K562 (cell line): ENCODE data around the gene PLXNA2. TPM values are rescaled to one million over a fixed set of nuclear protein-coding genes. Genes with fewer than 3 reads are reported as not detected.

Experiments
- CREM ChIP-seq: IDR thresholded peaks from 2 replicates; pipeline ENCODE4 v1.6.1; 2014; ENCODE audit warnings: antibody characterized with exemption, low read depth
- DPF2 ChIP-seq: fragments of 450-650 bp; IDR thresholded peaks from 2 replicates; pipeline ENCODE4 v1.6.1; 2016
- GABPA ChIP-seq: fragments of 200-800 bp; sonication (Bioruptor generic); conservative IDR thresholded peaks from 2 replicates; pipeline ENCODE4 v1.6.1; 2016; ENCODE audit warnings: low read depth, missing genetic modification characterization, missing compliant biosample characterization
- MBD2 ChIP-seq: sonication (generic); IDR thresholded peaks from 2 replicates; pipeline ENCODE4 v1.6.1; 2016; ENCODE audit warnings: low read depth, borderline replicate concordance
- OTX1 ChIP-seq: fragments of 450-650 bp; formaldehyde crosslinking; IDR thresholded peaks from 2 replicates; pipeline ENCODE4 v1.4.0; 2022; ENCODE audit warnings: mild to moderate bottlenecking
- PTRF ChIP-seq: fragments of 450-650 bp; IDR thresholded peaks from 2 replicates; pipeline ENCODE4 v1.6.1; 2016; ENCODE audit warnings: mild to moderate bottlenecking, missing genetic modification characterization, missing compliant biosample characterization
- RCOR1 ChIP-seq, 2 experiments: IDR thresholded peaks; 2 replicates each; pipeline ENCODE4 v1.6.1; 2012; ENCODE audit warnings: low read depth in 2 of 2, low read length in 2 of 2, borderline replicate concordance in 1 of 2, improper control_type of control experiment in 1 of 2
- SLC30A9 ChIP-seq: fragments of 250-450 bp; sonication (Bioruptor Pico); IDR thresholded peaks from 2 replicates; pipeline ENCODE4 v1.8.0; 2022; ENCODE audit warnings: mild to moderate bottlenecking, moderate library complexity
- SMARCE1 ChIP-seq: fragments of 450-650 bp; IDR thresholded peaks from 2 replicates; pipeline ENCODE4 v1.7.1; 2016; ENCODE audit warnings: mild to moderate bottlenecking
- TAL1 ChIP-seq: fragments of 450-650 bp; IDR thresholded peaks from 2 replicates; pipeline ENCODE4 v1.6.1; 2016; ENCODE audit warnings: mild to moderate bottlenecking
- TCF3 ChIP-seq: sonication (generic); formaldehyde crosslinking; IDR thresholded peaks from 2 replicates; pipeline ENCODE4 v1.4.0; 2020; ENCODE audit warnings: mild to moderate bottlenecking, missing genetic modification reagents
- TEAD4 ChIP-seq, 2 experiments: sonication (generic) in 1 of 2; formaldehyde crosslinking in 1 of 2; IDR thresholded peaks; 2 replicates each; pipeline versions ENCODE4 v1.6.1 to v1.8.0; 2012 to 2022; ENCODE audit warnings: borderline replicate concordance in 1 of 2, inconsistent platforms in 1 of 2, low read length in 1 of 2, mild to moderate bottlenecking in 1 of 2, missing genetic modification reagents in 1 of 2
- ZBTB8A ChIP-seq: fragments of 450-650 bp; IDR thresholded peaks from 2 replicates; pipeline ENCODE4 v1.6.1; 2018; ENCODE audit warnings: mild to moderate bottlenecking, moderate library complexity; ENCODE audit not compliant: partially characterized antibody
- polyA plus RNA-seq, 8 experiments: library from polyadenylated mRNA; depleted of rRNA in 4 of 8; stranded (reverse) in 5 of 8; unstranded in 3 of 8; fragments of >200 nt; fragmentation: Nextera tagmentation in 2 of 8; fragmentation: Illumina TruSeq in 1 of 8; extraction: Ambion mirVana in 2 of 8; extraction: Trizol in 1 of 8; gene quantifications; 2 replicates each; pipeline versions ENCODE4 v1.2.1 to v1.2.3, GENCODE V29; 2011 to 2014; ENCODE audit warnings: inconsistent platforms in 1 of 8, missing spikeins in 1 of 8
- total RNA-seq, 7 experiments: library from RNA; depleted of rRNA in 6 of 7; stranded (reverse); fragments of >200 nt in 6 of 7; fragmentation: Illumina TruSeq in 2 of 7; extraction: Trizol in 2 of 7; gene quantifications; 2 replicates each; pipeline versions ENCODE4 v1.2.1 to v1.2.3, GENCODE V29; 2011 to 2021; ENCODE audit warnings: low replicate concordance in 1 of 7
- TF ChIP-seq, protein P1 (sequence below), 2 experiments: fragments of 150-350 bp in 1 of 2; IDR thresholded peaks; 2 replicates each; pipeline ENCODE4 v1.6.1; 2012 to 2016; ENCODE audit warnings: low read depth in 2 of 2, low read length in 2 of 2, mild to moderate bottlenecking in 1 of 2, moderate library complexity in 1 of 2
- TF ChIP-seq, protein P2 (sequence below): IDR thresholded peaks from 3 replicates; pipeline ENCODE4 v1.6.1; 2011; ENCODE audit warnings: borderline replicate concordance, mild to moderate bottlenecking; ENCODE audit not compliant: insufficient read length, insufficient read depth
- TF ChIP-seq, protein P3 (sequence below): sonication (generic); formaldehyde crosslinking; IDR thresholded peaks from 2 replicates; pipeline ENCODE4 v1.5.0; 2020; ENCODE audit warnings: missing genetic modification reagents
- TF ChIP-seq, protein P4 (sequence below): sonication (generic); formaldehyde crosslinking; IDR thresholded peaks from 2 replicates; pipeline ENCODE4 v1.8.0; 2022; ENCODE audit warnings: mild to moderate bottlenecking, missing genetic modification reagents

The PLXNA2 gene
- total and polyA plus RNA-seq, 9 of the 15 experiments (the other 6 are each of a cell fraction or from before 2014, with no cell fraction given) = 0.01 to 1.3 (median 0.32) TPM

GRCh38 chr1:208036918-208037766 lies 207.0 kb downstream of the PLXNA2 start (continued):
- TF ChIP-seq GABPA (tag) (no peak), ZBTB8A (no peak), TCF3 (CRISPR knock-in tag) (peak; percentile 87), MBD2 (no peak), RCOR1 (IDR thresholded peaks at IDR 0.05; ENCODE audit: borderline replicate concordance in 1 of 2, low read depth in 2 of 2, low read length in 2 of 2) (peak in 1 of 2 experiments; percentile 94; a peak in 2 of 4 replicates), CREM (0 out of 2 replicates have a peak, but pooled peaks have one; percentile 24), DPF2 (peak; percentile 81), SMARCE1 (peak; percentile 74; the same call in 1 of the 2 replicates), SLC30A9 (CRISPR knock-in tag) (no peak), PTRF (tag) (no peak), OTX1 (CRISPR knock-in tag) (no peak), TEAD4 (IDR thresholded peaks at IDR 0.05; ENCODE audit: low read length) (peak; percentile 93), TEAD4 (CRISPR knock-in tag; IDR thresholded peaks at IDR 0.05; ENCODE audit: borderline replicate concordance) (no peak), TAL1 (peak; percentile 93)
- TF ChIP-seq, protein P1, sequence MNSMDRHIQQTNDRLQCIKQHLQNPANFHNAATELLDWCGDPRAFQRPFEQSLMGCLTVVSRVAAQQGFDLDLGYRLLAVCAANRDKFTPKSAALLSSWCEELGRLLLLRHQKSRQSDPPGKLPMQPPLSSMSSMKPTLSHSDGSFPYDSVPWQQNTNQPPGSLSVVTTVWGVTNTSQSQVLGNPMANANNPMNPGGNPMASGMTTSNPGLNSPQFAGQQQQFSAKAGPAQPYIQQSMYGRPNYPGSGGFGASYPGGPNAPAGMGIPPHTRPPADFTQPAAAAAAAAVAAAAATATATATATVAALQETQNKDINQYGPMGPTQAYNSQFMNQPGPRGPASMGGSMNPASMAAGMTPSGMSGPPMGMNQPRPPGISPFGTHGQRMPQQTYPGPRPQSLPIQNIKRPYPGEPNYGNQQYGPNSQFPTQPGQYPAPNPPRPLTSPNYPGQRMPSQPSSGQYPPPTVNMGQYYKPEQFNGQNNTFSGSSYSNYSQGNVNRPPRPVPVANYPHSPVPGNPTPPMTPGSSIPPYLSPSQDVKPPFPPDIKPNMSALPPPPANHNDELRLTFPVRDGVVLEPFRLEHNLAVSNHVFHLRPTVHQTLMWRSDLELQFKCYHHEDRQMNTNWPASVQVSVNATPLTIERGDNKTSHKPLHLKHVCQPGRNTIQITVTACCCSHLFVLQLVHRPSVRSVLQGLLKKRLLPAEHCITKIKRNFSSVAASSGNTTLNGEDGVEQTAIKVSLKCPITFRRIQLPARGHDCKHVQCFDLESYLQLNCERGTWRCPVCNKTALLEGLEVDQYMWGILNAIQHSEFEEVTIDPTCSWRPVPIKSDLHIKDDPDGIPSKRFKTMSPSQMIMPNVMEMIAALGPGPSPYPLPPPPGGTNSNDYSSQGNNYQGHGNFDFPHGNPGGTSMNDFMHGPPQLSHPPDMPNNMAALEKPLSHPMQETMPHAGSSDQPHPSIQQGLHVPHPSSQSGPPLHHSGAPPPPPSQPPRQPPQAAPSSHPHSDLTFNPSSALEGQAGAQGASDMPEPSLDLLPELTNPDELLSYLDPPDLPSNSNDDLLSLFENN (IDR thresholded peaks at IDR 0.05; ENCODE audit: low read depth in 2 of 2, low read length in 2 of 2) = peak in 1 of 2 experiments; percentile 59; a peak in 1 of 4 replicates
- TF ChIP-seq, protein P2, sequence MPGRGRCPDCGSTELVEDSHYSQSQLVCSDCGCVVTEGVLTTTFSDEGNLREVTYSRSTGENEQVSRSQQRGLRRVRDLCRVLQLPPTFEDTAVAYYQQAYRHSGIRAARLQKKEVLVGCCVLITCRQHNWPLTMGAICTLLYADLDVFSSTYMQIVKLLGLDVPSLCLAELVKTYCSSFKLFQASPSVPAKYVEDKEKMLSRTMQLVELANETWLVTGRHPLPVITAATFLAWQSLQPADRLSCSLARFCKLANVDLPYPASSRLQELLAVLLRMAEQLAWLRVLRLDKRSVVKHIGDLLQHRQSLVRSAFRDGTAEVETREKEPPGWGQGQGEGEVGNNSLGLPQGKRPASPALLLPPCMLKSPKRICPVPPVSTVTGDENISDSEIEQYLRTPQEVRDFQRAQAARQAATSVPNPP = no peak
- TF ChIP-seq, protein P3, sequence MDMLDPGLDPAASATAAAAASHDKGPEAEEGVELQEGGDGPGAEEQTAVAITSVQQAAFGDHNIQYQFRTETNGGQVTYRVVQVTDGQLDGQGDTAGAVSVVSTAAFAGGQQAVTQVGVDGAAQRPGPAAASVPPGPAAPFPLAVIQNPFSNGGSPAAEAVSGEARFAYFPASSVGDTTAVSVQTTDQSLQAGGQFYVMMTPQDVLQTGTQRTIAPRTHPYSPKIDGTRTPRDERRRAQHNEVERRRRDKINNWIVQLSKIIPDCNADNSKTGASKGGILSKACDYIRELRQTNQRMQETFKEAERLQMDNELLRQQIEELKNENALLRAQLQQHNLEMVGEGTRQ = no peak
- TF ChIP-seq, protein P4, sequence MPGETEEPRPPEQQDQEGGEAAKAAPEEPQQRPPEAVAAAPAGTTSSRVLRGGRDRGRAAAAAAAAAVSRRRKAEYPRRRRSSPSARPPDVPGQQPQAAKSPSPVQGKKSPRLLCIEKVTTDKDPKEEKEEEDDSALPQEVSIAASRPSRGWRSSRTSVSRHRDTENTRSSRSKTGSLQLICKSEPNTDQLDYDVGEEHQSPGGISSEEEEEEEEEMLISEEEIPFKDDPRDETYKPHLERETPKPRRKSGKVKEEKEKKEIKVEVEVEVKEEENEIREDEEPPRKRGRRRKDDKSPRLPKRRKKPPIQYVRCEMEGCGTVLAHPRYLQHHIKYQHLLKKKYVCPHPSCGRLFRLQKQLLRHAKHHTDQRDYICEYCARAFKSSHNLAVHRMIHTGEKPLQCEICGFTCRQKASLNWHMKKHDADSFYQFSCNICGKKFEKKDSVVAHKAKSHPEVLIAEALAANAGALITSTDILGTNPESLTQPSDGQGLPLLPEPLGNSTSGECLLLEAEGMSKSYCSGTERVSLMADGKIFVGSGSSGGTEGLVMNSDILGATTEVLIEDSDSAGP = no peak
